Activated naive CD8-positive, alpha-beta T cell treated with anti-CD3 and anti-CD28 coated beads, Interleukin-2, amount 50 U/mL, for 16 hours (primary cell): ENCODE data around the gene PGM2.
"Not testable (repeated sequence)": the region's sequence is repeated elsewhere in the genome, so short reads cannot be mapped to it uniquely, and the experiment has no call there.

Source experiments
- DNase-seq: peaks from one replicate; pipeline ENCODE4 v3.0.0-alpha.2; 2020; ENCODE audit warnings: low read depth, low spot score

Gene PGM2

GRCh38 chr4:37816719-37817118, 9.8 kb upstream of the PGM2 start:
- no peak for DNase-seq

- no peak for DNase-seq
These were observed 7.7 kb upstream of the PGM2 start for GRCh38 chr4:37818752-37819151.

- DNase-seq: not testable (repeated sequence)
These were observed 6.0 kb upstream of the PGM2 start for GRCh38 chr4:37820458-37820857.

- no peak for DNase-seq
These were observed 4.4 kb upstream of the PGM2 start for GRCh38 chr4:37821953-37822605.

- DNase-seq: not testable (repeated sequence)
These were observed 985 bp upstream of the PGM2 start for GRCh38 chr4:37825501-37825900.

GRCh38 chr4:37825968-37826294, 555 bp upstream of the PGM2 start:
- DNase-seq: no peak

GRCh38 chr4:37827030-37827685, 672 bp downstream of the PGM2 start:
- no peak for DNase-seq

- no peak for DNase-seq
These were observed 1.4 kb downstream of the PGM2 start for GRCh38 chr4:37827802-37828321.

GRCh38 chr4:37828843-37829242, 2.4 kb downstream of the PGM2 start:
- DNase-seq: no peak

GRCh38 chr4:37830640-37831039, 4.2 kb downstream of the PGM2 start:
- DNase-seq: no peak

GRCh38 chr4:37835031-37835430, 8.5 kb downstream of the PGM2 start:
- DNase-seq: no peak

GRCh38 chr4:37835806-37836205, 9.3 kb downstream of the PGM2 start:
- DNase-seq: no peak

GRCh38 chr4:37836274-37836673, 9.8 kb downstream of the PGM2 start:
- DNase-seq: no peak

- no peak for DNase-seq
These were observed 10.5 kb downstream of the PGM2 start for GRCh38 chr4:37836838-37837440.

- DNase-seq: no peak
These were observed 11.0 kb downstream of the PGM2 start for GRCh38 chr4:37837446-37837845.

- no peak for DNase-seq
These were observed 12.9 kb downstream of the PGM2 start for GRCh38 chr4:37839426-37839825.

GRCh38 chr4:37844204-37844603, 17.7 kb downstream of the PGM2 start:
- DNase-seq: no peak

GRCh38 chr4:37845201-37845600, 18.7 kb downstream of the PGM2 start:
- DNase-seq: no peak

GRCh38 chr4:37847311-37847884, 20.9 kb downstream of the PGM2 start:
- DNase-seq: no peak

- no peak for DNase-seq
These were observed 25.9 kb downstream of the PGM2 start for GRCh38 chr4:37852376-37852775.

- no peak for DNase-seq
These were observed 31.6 kb downstream of the PGM2 start for GRCh38 chr4:37858112-37858511.

- DNase-seq: no peak
These were observed 32.4 kb downstream of the PGM2 start for GRCh38 chr4:37858872-37859271.

GRCh38 chr4:37860266-37860665, 33.8 kb downstream of the PGM2 start:
- DNase-seq: no peak
